ENCODE results near the gene ATG13. TPM values are rescaled to one million over a fixed set of nuclear protein-coding genes. Genes with fewer than 3 reads are reported as not detected.

Gene ATG13
- total RNA-seq, 1 experiment from 2014 or later: 63.5 TPM

DNA sequence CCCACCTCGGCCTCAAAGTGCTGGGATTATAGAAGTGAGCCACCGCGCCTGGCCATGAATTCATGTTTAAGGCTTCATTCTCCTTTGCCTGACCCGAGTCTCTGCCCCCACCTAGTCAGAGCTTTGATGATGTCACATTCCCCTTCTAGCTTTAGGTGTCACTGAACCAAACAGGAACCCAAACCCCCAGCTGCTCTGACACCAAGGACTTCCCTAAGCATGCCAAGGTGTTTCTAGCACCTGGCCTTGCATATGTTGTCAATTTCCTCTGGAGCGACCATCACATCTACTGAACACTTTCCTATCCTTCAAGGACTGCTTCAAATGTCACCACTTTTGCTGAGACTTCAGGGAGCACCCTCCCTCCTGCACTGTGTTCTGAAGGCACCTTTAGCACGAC, 103.9 kb downstream of the ATG13 start:
- DNase-seq: peak; percentile 16

DNA sequence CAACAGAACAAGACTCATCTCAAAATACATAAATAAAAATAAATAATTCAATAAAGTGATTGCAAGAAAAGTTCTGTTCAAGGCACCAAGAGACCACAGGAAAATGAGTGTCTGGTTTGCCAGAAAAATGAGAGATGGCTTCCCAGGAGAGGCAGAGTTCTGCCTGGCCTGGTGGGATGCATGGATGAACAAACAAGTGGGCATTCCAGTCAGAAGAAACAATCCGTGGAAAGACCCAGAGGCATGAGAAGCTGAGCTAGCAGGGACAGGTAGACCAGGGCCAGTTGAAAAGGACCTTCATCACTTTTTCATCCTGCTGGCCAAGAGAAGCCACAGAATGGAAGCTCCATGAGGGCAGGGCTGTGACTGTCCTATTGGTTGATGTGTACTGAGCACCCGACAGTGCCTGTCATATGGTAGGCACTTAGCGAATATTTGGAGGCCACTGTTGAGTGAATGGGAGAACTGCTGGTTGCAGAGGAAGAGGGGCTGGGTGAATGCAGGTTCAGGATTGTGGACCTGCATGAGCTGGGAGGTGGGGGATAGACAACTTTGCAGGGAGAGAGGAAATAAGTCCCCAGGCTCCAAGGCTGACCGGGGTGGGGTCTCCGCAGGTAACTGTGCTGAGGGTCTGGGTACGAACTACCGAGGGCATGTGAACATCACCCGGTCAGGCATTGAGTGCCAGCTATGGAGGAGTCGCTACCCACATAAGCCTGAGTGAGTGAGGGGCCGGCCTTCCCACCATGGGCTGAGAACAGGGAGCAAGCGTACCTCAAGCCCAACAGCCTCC, 105.4 kb downstream of the ATG13 start:
- Histone ChIP-seq H3K4me3 (ENCODE audit: insufficient read depth, low read depth, low read length) (no peak overlapping the region), H3K27me3 (ENCODE audit: control insufficient read depth, insufficient read depth, low read length) (no peaks in the 10 kb centered on the region), H3K36me3 (replicated peaks; ENCODE audit: control insufficient read depth, insufficient read depth, low read length) (no peaks in the 10 kb centered on the region)
- no peak for DNase-seq

More for the DNA sequence above, 103.9 kb downstream of the ATG13 start:
- Histone ChIP-seq H3K4me3 (ENCODE audit: insufficient read depth, low read depth, low read length) (no peak overlapping the region), H3K36me3 (replicated peaks; ENCODE audit: control insufficient read depth, insufficient read depth, low read length) (no peaks in the 10 kb centered on the region), H3K27me3 (ENCODE audit: control insufficient read depth, insufficient read depth, low read length) (no peaks in the 10 kb centered on the region)

DNA sequence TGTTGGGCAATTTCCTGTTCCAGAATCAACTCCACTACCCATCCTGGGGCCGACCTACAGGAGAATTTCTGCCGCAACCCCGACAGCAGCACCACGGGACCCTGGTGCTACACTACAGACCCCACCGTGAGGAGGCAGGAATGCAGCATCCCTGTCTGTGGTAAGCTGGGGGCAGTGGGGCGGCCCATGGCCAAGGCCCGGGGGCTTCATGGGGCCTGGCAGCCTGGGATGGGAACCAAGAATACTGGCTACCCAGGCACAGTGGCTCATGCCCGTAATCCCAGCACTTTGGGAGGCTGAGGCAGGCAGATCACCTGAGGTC, 106.0 kb downstream of the ATG13 start:
- peak; percentile 48 for DNase-seq
- H3K4me3 ChIP-seq (ENCODE audit: insufficient read depth, low read depth, low read length): no peak overlapping the region
- no peaks in the 10 kb centered on the region for H3K27me3 ChIP-seq (ENCODE audit: control insufficient read depth, insufficient read depth, low read length)
- H3K36me3 ChIP-seq (replicated peaks; ENCODE audit: control insufficient read depth, insufficient read depth, low read length): no peaks in the 10 kb centered on the region

DNA sequence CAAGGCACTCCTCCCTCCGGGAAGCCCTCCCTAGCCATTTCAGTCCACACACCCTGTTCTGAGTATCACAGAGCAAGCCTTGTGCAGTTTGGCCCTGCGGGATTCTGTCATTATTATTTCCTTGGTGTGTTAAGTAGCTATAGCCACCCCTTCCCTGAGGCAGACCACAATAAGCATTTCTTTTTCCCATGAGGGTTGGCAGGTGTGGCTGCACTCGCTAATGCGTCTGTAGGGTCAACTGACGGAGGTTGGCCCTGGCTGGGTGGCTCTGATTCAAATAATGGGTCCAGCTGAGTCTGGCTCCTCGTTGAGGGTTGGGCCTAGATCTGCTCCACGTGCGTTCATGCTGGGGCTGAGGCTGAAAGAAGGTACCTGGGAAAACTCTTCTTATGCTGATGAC, 106.7 kb downstream of the ATG13 start:
- no peaks in the 10 kb centered on the region for H3K36me3 ChIP-seq (replicated peaks; ENCODE audit: control insufficient read depth, insufficient read depth, low read length)
- H3K4me3 ChIP-seq (ENCODE audit: insufficient read depth, low read depth, low read length): no peak overlapping the region
- peak; percentile 53 for DNase-seq
- no peaks in the 10 kb centered on the region for H3K27me3 ChIP-seq (ENCODE audit: control insufficient read depth, insufficient read depth, low read length)

Other genes with a start within 250 kb of the ATG13 start
- gene MDK, start 235.9 kb upstream of the ATG13 start, total RNA-seq (2014; rRNA removed; shearing (Covaris generic)): 672 and 771 TPM in 2 replicates
- gene CHRM4, start 225.8 kb upstream of the ATG13 start, total RNA-seq (2014; rRNA removed; shearing (Covaris generic)): 0.14 TPM in 1 of 2 replicates, not detected in the other
- 36.8 and 42.5 TPM in 2 replicates for gene AMBRA1, start 23.5 kb upstream of the ATG13 start, total RNA-seq (2014; rRNA removed; shearing (Covaris generic))
- 3.9 TPM in 2 replicates for gene HARBI1, start 326 bp upstream of the ATG13 start, total RNA-seq (2014; rRNA removed; shearing (Covaris generic))
- 27.5 and 30.8 TPM in 2 replicates for gene ARHGAP1, start 83.1 kb downstream of the ATG13 start, total RNA-seq (2014; rRNA removed; shearing (Covaris generic))
- 20.6 and 23.1 TPM in 2 replicates for gene ZNF408, start 83.5 kb downstream of the ATG13 start, total RNA-seq (2014; rRNA removed; shearing (Covaris generic))
- 0.33 TPM in 1 of 2 replicates, not detected in the other for gene F2, start 101.7 kb downstream of the ATG13 start, total RNA-seq (2014; rRNA removed; shearing (Covaris generic))
- 81.8 and 152 TPM in 2 replicates for gene CKAP5, start 228.7 kb downstream of the ATG13 start, total RNA-seq (2014; rRNA removed; shearing (Covaris generic))

Data from H7 (cell line).